Dendritic cell treated with granulocyte-macrophage colony-stimulating factor and Interleukin-4, amounts not matched to agents 40 ng/mL and 50 ng/mL, for 4 days (primary cell): Measurements from ENCODE around the gene KIF1C.

ENCODE experiments used
- H3K27ac Mint-ChIP-seq: one replicate; pipeline ENCODE4 v1.8.0; 2022; ENCODE audit warnings: mild to moderate bottlenecking, mixed read lengths
- H3K27me3 Mint-ChIP-seq: one replicate; pipeline ENCODE4 v1.8.0; 2022; ENCODE audit warnings: mild to moderate bottlenecking, mixed read lengths
- H3K36me3 Mint-ChIP-seq: one replicate; pipeline ENCODE4 v1.8.0; 2022; ENCODE audit warnings: low read depth, mixed read lengths
- H3K4me1 Mint-ChIP-seq: one replicate; pipeline ENCODE4 v1.8.0; 2022; ENCODE audit warnings: low read depth, mixed read lengths
- H3K4me3 Mint-ChIP-seq: one replicate; pipeline ENCODE4 v1.8.0; 2022; ENCODE audit warnings: mild to moderate bottlenecking, moderate library complexity, mixed read lengths
- H3K9me3 Mint-ChIP-seq: one replicate; pipeline ENCODE4 v1.8.0; 2022; ENCODE audit warnings: mixed read lengths
- intact Hi-C: fragments of 100-400 bp; cut with micrococcal nuclease; formaldehyde crosslinking; loops from one replicate; pipeline ENCODE4 v1.15.0; 2022

Gene KIF1C

DNA sequence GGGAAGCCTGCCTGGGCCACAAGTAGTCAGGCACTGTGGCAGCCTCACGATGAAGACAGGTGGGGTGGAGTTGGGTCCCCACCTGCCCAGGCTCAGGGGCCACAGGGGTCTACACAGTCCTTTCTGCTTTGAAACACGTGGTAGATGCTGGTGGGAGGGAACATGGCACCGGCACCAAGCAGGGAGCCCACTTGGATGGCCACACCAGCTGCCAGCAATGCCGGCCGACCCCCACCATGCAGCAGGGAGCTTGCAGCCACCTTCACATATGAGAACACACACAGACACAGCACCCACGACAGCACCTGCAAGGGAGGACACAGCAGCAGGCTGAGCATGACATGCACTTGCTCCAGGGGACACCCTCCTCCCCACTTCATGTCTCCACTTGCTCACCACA lies 35.1 kb downstream of the KIF1C start:
- Mint-ChIP-seq H3K36me3 (no peaks in the 10 kb centered on the region), H3K27me3 (peaks cover 36% of the 10 kb centered on the region), H3K9me3 (no peaks in the 10 kb centered on the region), H3K4me3 (no peak overlapping the region), H3K4me1 (peaks cover 52% of the 10 kb centered on the region), H3K27ac (peak overlapping the region; percentile 97)
- intact Hi-C loops, result loop anchor here (5.0 kb wide), 1 partner anchor 46 kb away; the partner anchor contains the start of gene CAMTA2

DNA sequence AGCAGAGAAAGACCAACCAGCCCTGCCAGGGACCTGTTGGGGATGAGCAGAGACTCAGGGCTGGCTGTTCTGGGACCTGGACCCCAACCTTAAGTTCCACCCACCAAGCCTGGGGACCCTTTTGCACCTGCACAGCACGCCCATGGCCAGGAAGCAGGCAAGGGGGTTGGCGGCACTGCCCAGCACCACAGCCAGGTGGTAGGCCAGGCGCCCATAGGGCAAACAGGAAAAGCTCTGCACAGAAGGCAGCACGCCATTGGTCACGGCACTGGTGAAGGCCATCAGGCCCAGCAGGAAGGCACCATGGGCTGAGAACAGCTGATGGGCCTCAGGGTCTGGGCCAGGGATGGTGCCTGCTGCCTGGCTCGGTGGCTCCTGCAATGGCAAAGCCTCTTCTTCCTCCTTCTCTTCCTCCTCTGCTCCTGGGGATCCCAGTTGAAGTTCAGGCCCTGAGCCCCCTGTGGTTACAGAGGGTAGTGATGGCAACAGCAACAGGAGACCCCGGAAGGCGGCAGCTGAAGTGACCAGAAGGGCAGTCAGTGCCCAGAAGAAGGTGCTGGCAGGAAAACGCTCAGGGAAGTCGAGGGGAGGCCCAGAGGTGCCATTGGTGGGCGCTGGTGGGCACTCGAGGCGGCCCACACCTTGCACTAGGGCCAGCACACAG lies 35.7 kb downstream of the KIF1C start:
- Mint-ChIP-seq H3K9me3 (no peaks in the 10 kb centered on the region), H3K4me1 (peaks cover 47% of the 10 kb centered on the region), H3K4me3 (no peak overlapping the region), H3K27ac (peak overlapping the region; percentile 97), H3K36me3 (no peaks in the 10 kb centered on the region), H3K27me3 (peaks cover 39% of the 10 kb centered on the region)
- intact Hi-C loops, result loop anchor here (5.0 kb wide), 1 partner anchor 46 kb away; the partner anchor contains the start of gene CAMTA2

DNA sequence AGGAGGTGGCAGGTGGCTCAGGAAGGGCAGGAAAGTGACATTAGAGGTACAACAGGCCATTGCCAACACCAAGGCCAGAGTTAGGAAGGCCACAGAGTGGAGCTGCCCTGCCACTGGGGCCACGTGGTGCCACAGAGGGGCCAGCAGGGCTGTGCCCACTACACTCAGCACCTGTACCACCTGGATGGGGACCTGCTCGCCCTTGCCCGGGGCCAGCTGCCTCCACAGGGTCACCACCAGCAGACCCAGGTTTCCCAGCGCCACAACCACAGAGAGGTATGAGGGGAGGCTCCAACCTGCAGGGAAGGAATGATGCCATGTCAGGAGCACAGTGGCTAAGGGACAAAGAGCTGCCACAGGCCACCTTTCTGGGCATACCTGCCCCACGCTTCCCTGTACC lies 36.3 kb downstream of the KIF1C start:
- peak overlapping the region; percentile 38 for H3K27ac Mint-ChIP-seq
- H3K36me3 Mint-ChIP-seq, result no peaks in the 10 kb centered on the region
- intact Hi-C loops, result loop anchor here (5.0 kb wide), 1 partner anchor 47 kb away; the partner anchor contains the start of gene CAMTA2

DNA sequence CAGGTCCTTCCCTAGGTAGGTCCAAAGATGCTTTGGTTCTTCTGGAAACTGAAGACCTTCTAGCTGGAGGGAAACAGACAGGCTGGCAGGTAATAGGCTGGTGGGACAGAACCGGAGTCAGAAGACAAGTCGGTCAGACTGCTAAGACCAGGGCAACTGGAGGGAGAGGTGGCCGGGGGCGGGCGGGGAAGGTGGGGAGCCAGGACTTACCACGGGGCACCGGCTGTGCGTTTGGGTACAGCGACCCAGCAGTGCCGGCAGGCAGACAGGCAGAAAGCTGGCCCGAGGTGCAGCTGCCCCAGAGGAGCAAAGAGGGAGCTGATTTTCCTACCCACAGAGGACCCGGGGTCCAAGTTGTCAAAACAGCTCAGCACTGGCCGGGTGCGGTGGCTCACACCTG lies 36.9 kb downstream of the KIF1C start:
- peaks cover 44% of the 10 kb centered on the region for H3K4me1 Mint-ChIP-seq
- no peaks in the 10 kb centered on the region for H3K36me3 Mint-ChIP-seq
- no peaks in the 10 kb centered on the region for H3K9me3 Mint-ChIP-seq
- H3K27me3 Mint-ChIP-seq, result peaks cover 41% of the 10 kb centered on the region
- H3K4me3 Mint-ChIP-seq, result no peak overlapping the region
- no peak overlapping the region for H3K27ac Mint-ChIP-seq
- intact Hi-C loops, result loop anchor here (5.0 kb wide), 1 partner anchor 47 kb away; the partner anchor contains the start of gene CAMTA2

More for the DNA sequence above, 36.3 kb downstream of the KIF1C start:
- Mint-ChIP-seq H3K4me3 (no peak overlapping the region), H3K27me3 (peaks cover 39% of the 10 kb centered on the region), H3K9me3 (no peaks in the 10 kb centered on the region), H3K4me1 (peaks cover 47% of the 10 kb centered on the region)

DNA sequence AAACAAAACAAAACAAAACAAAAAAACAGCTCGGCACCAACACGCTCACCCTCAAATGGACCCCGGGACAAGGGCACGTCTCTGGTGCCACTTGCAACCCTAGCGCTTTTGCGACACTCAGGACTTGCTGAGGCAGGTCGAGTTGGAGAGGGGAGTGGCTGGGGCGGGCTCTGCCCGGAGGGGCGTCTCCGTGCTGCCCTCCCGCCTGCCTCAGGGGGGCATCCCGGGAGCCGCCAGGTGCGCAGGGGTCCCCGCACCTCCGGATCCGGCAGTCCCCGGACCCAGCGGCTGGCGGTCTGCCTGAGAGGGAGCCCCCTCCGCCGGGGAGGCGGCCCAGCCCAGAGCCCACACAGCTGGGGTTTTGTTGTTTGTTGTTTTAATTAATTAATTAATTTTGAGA lies 37.6 kb downstream of the KIF1C start, which contains the start of gene SLC52A1:
SLC52A1 (minus strand) TSS at position 112 of the 400 bp plus-strand sequence. CDS start 820 bp downstream, outside the sequence.
- peaks cover 45% of the 10 kb centered on the region for H3K27me3 Mint-ChIP-seq
- H3K36me3 Mint-ChIP-seq, result no peaks in the 10 kb centered on the region
- intact Hi-C loops, result no loop called here
- no peak within 1 kb of the TSS for H3K4me3 Mint-ChIP-seq
- peaks cover 37% of the 10 kb centered on the region for H3K4me1 Mint-ChIP-seq
- H3K27ac Mint-ChIP-seq, result peak within 1 kb of the TSS; percentile 38
- no peaks in the 10 kb centered on the region for H3K9me3 Mint-ChIP-seq

DNA sequence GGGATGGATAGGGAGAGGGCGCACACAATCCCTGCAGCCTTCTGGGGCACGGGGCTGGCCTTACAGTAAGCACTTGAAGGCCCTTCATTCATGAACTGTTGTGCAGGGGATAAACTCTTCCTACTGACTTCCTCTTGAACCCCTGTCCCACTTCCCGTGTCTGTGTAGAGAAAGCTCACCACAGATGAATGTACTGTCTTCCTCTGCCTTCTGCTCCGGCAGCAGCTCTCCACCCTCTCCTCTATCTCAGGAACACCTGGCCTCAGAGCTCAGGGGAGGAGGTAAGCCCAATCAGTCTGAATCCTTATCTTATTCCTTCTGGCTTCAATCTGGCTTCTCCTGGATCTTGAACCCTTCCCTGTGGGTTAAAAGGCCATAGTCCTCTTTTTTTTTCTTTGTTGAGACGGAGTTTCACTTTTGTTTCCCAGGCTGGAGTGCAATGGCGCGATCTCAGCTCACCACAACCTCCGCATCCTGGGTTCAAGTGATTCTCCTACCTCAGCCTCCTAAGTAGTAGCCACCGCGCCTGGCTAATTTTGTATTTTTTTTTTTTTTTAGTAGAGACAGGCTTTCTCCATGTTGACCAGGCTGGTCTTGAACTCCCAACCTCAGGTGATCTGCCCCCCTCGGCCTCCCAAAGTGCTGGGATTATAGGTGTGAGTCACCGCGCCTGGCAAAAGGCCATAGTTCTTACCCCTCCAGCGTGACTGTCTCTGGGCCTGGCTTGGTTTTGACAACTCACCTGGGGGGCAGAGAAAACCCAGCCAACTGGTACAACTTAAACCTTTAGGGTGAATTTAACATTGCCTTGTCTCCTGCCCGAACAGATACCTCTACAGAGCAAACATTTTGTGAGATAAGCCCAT lies 44.6 kb downstream of the KIF1C start:
- peaks cover 36% of the 10 kb centered on the region for H3K27me3 Mint-ChIP-seq
- H3K9me3 Mint-ChIP-seq, result no peaks in the 10 kb centered on the region
- H3K4me3 Mint-ChIP-seq, result no peak overlapping the region
- peaks cover 6% of the 10 kb centered on the region for H3K4me1 Mint-ChIP-seq
- H3K36me3 Mint-ChIP-seq, result no peaks in the 10 kb centered on the region
- intact Hi-C loops, result no loop called here
- H3K27ac Mint-ChIP-seq, result peak overlapping the region; percentile 45

DNA sequence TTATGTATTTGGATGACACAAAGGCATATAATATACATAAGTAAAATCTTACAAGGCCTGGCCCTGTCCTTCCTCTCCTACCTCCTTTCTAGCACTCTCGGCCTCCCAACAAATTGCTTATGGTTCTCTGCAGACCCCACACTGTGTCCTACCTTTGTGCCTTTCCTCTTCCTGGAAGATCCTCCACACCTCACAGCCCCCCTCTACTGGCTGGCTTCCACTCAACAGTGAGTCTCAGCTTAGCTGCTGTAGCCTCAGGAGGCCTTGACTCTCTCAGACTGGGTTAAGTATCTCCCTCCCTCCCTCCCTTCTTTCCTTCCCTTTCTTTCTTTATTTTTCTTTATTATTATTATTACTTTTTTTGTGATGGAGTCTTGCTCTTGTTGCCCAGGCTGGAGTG lies 45.8 kb downstream of the KIF1C start:
- Mint-ChIP-seq H3K4me3 (no peak overlapping the region), H3K4me1 (peaks cover 6% of the 10 kb centered on the region)
- intact Hi-C loops, result no loop called here

DNA sequence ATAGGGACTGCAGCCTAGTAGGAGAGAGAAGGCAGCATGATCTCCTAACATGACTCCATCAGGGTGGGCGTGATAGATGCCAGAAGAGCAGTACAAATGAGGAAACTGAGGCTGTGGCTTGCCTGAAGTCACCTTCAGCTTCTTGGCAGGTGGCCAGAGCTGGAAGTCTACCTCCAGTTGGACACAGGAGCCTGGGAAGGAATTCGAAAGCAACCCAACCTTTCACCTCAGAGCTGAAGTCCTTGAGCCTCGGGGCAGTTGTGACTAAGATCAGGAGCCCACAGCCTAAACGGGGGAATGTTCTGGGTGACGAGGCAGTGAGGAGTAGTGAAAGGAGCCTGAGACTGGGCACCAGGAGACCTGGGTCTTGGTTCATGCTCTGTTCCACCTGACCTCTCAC lies 46.9 kb downstream of the KIF1C start:
- Mint-ChIP-seq H3K27me3 (peaks cover 31% of the 10 kb centered on the region), H3K9me3 (no peaks in the 10 kb centered on the region), H3K36me3 (no peaks in the 10 kb centered on the region), H3K4me3 (no peak overlapping the region), H3K4me1 (peaks cover 6% of the 10 kb centered on the region), H3K27ac (no peak overlapping the region)
- intact Hi-C loops, result no loop called here

More for the DNA sequence above, 45.8 kb downstream of the KIF1C start:
- Mint-ChIP-seq H3K27me3 (peaks cover 30% of the 10 kb centered on the region), H3K36me3 (no peaks in the 10 kb centered on the region), H3K9me3 (no peaks in the 10 kb centered on the region), H3K27ac (no peak overlapping the region)

DNA sequence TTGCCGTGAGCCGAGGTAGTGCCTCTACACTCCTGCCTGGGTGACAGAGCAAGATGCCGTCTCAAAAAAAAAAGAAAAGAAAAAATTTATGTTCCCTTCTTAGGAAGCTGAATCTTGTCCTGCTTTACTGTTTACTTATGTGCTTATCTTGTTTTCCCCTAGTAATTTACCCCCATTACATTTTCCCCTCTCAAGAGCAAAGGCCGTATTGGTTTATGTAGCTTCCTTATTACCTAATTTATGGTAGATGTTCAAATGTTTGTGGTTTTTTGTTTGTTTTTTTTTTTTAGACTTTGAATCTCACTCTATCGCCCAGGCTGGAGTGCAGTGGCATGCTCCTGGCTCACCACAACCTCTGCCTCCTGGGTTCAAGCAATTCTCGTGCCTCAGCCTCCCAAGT lies 47.7 kb downstream of the KIF1C start:
- H3K4me1 Mint-ChIP-seq, result peaks cover 6% of the 10 kb centered on the region
- H3K27me3 Mint-ChIP-seq, result peaks cover 27% of the 10 kb centered on the region
- H3K9me3 Mint-ChIP-seq, result no peaks in the 10 kb centered on the region
- no peak overlapping the region for H3K4me3 Mint-ChIP-seq
- no peaks in the 10 kb centered on the region for H3K36me3 Mint-ChIP-seq
- H3K27ac Mint-ChIP-seq, result no peak overlapping the region
- intact Hi-C loops, result no loop called here

DNA sequence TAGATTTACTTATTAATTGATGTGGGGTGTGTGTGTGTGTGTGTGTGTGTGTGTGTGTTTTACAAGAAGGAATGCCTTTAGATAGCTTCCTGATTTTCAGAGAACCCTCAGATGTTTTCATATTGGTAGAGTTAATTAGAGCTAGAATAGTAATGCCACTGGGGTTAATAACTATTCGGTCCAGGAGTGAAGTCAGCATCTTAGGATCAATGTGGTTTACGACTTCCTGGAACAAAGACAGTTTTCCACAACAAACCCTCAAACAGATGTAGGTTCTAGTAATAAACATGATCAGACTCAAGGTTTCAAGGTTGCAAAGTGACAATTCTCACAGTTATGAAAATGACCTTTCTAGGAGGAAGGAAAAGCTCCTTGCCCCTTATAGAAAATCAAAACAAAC lies 49.7 kb downstream of the KIF1C start:
- intact Hi-C loops, result no loop called here
- Mint-ChIP-seq H3K27me3 (peaks cover 25% of the 10 kb centered on the region), H3K4me1 (peaks cover under 1% of the 10 kb centered on the region), H3K36me3 (no peaks in the 10 kb centered on the region), H3K4me3 (no peak overlapping the region), H3K27ac (no peak overlapping the region), H3K9me3 (no peaks in the 10 kb centered on the region)

DNA sequence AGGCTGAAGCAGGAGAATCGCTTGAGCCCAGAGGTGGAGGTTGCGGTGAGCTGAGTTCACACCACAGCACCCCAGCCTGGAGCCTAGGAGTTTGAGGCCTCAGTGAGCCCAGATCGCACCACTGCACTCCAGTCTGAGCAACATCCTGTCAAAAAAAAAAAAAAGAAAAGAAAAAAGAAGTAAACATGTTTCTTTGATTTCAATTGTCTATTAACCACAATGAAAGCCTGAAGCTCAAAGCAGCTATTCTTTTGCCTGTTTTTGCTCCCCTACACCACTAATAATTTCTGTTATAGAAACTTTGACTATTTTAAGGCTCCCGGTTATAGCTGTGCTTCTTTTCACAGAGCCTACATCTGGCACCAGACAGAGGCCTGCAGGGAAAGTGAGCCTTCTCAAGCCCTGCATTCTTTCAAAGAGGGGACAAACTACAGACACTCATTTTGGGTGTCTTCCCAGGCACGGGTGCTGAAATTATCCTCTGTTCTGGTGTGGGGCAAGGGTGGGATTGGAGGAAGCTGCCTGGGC lies 51.6 kb downstream of the KIF1C start:
- Mint-ChIP-seq H3K4me3 (no peak overlapping the region), H3K4me1 (no peaks in the 10 kb centered on the region), H3K36me3 (no peaks in the 10 kb centered on the region), H3K9me3 (no peaks in the 10 kb centered on the region), H3K27ac (no peak overlapping the region), H3K27me3 (peaks cover 30% of the 10 kb centered on the region)
- intact Hi-C loops, result no loop called here

DNA sequence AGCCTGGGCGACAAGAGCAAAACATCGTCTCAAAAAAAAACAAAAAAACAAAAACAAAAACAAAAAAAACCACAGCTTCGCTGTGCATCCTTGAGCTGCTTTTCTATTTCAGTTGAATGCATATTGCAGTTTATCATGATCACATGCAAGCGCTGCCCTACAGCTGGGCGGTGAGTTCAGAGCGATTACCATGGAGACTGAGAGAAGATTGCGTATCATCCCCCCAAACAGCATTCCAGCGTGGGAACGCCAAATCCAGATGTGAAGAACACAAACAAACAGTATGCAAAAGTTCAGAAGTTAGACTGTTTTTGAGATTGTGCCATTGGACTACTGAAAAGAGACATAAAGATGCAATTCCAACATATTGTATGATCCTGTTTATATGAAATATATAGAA lies 52.5 kb downstream of the KIF1C start:
- H3K36me3 Mint-ChIP-seq, result no peaks in the 10 kb centered on the region
- no peak overlapping the region for H3K4me3 Mint-ChIP-seq
- intact Hi-C loops, result no loop called here
- no peaks in the 10 kb centered on the region for H3K9me3 Mint-ChIP-seq
- H3K4me1 Mint-ChIP-seq, result no peaks in the 10 kb centered on the region
- H3K27ac Mint-ChIP-seq, result no peak overlapping the region
- H3K27me3 Mint-ChIP-seq, result peaks cover 23% of the 10 kb centered on the region

DNA sequence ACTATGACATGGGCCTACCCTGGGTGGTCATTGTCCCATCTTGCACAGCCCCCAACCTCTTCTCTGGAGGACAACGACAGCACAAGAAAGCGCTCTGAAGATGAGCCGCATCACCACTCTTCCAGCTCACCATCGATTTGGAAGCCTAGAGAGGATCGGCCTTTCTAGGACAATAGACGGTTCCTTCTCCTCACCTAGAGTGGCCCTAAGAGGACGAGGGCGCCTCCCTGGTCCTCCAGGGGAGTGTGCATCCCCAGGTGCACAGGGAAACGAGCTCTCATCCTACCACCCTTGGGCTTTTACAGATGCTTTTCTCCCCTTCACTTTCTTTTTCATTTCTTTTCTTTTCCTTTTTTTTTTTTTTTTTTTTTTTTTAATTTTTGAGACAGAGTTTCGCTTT lies 57.8 kb downstream of the KIF1C start:
- H3K4me1 Mint-ChIP-seq, result peaks cover 5% of the 10 kb centered on the region
- H3K27ac Mint-ChIP-seq, result no peak overlapping the region
- H3K27me3 Mint-ChIP-seq, result peaks cover 36% of the 10 kb centered on the region
- H3K4me3 Mint-ChIP-seq, result no peak overlapping the region
- intact Hi-C loops, result no loop called here
- H3K9me3 Mint-ChIP-seq, result no peaks in the 10 kb centered on the region
- no peaks in the 10 kb centered on the region for H3K36me3 Mint-ChIP-seq

DNA sequence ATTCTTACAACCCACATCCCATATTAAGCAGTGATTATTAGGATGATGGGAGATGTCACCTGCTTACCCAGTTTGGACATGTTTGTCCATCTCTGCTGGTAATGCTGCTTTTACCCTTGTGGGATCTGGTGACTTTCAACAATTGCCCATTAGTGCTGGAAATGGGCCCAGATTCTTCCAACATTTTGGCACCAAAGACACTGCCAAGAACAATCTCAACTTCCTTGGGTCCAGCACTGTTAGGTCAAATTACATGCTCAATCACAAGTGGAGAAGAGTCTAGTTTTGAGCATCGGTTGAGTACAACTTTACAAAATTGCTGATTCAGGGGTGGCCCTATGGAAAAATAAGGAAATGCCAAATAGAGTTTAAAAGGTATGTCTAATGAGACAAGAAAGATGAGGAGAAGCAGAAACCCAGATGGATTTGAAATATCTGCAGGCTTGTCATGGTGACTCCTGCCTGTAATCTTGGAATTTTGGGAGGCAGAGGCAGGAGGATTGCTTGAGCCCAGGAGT lies 67.5 kb downstream of the KIF1C start:
- intact Hi-C loops, result no loop called here
- no peaks in the 10 kb centered on the region for H3K36me3 Mint-ChIP-seq
- peaks cover 27% of the 10 kb centered on the region for H3K27me3 Mint-ChIP-seq
- no peaks in the 10 kb centered on the region for H3K9me3 Mint-ChIP-seq
- peaks cover 14% of the 10 kb centered on the region for H3K4me1 Mint-ChIP-seq
- no peak overlapping the region for H3K27ac Mint-ChIP-seq
- no peak overlapping the region for H3K4me3 Mint-ChIP-seq
